GM12892 (cell line): ENCODE measurements around the gene ALDH8A1.

Experiments
- POLR2A ChIP-seq: IDR thresholded peaks from 2 replicates; pipeline ENCODE4 v1.6.1; 2011; ENCODE audit warnings: low read depth, low read length, control low read depth
- POLR2AphosphoS5 ChIP-seq: IDR thresholded peaks from 2 replicates; pipeline ENCODE4 v1.6.1; 2011; ENCODE audit warnings: low read depth, low read length, control low read depth
- TAF1 ChIP-seq: IDR thresholded peaks from 2 replicates; pipeline ENCODE4 v1.6.1; 2011; ENCODE audit warnings: low read depth, mild to moderate bottlenecking, control low read depth, low read length, borderline replicate concordance

DNA sequence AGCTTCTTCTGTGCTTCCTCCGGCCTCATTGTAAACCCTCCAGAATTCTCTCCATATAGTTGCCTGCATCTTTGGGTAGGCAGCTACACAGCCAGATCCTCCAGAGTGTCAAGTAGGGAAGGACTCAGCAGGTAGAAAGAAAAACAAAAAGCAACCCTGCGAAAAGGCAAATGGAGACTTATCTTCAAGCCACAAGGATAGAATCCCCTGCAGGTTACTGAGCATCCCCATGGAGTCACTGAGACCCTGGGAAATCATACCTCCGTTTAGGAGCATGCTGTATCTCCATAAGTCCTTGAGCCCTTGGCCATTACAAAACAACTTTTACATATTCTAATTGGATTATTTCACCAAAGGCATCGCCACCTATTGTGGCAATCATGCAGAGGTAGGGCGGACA lies 28.6 kb downstream of the ALDH8A1 start:
- no peak for TF ChIP-seq POLR2AphosphoS5
- no peak for TF ChIP-seq POLR2A
- no peak for TF ChIP-seq TAF1
